Motor neuron (in vitro differentiated cells): Measurements from ENCODE around the gene GNL2. TPM values are rescaled to one million over a fixed set of nuclear protein-coding genes. Genes with fewer than 3 reads are reported as not detected.
"Not testable (repeated sequence)": the region's sequence is repeated elsewhere in the genome, so short reads cannot be mapped to it uniquely, and the experiment has no call there.

Experiments
- ATAC-seq, 8 experiments: fragments of 200-7000 bp; cut with Tn5 transposase; replicated peaks in 6 of 8; 2 replicates each; pipeline ENCODE4 v1.8.0; 2021; ENCODE audit warnings: mild to moderate bottlenecking in 8 of 8, moderate library complexity in 8 of 8
- H3K27ac ChIP-seq, 2 donors: fragments of 250-450 bp; sonication (Bioruptor Pico); 2 replicates each; pipeline ENCODE4 v1.9.0; 2021; ENCODE audit warnings: antibody characterized with exemption in 2 of 2, mild to moderate bottlenecking in 2 of 2, moderate library complexity in 1 of 2
- H3K4me1 ChIP-seq, 2 donors: fragments of 250-450 bp; sonication (Bioruptor Pico); replicated peaks in 1 of 2; 2 replicates each; pipeline ENCODE4 v1.6.1; 2021; ENCODE audit warnings: antibody characterized with exemption in 2 of 2, mild to moderate bottlenecking in 2 of 2, moderate library complexity in 1 of 2
- H3K4me3 ChIP-seq, 5 donors: fragments of 250-450 bp; sonication (Bioruptor Pico); 2 replicates each; pipeline ENCODE4 v1.9.0; 2021; ENCODE audit warnings: antibody characterized with exemption in 5 of 5, mild to moderate bottlenecking in 5 of 5, moderate library complexity in 4 of 5
- WGBS, 10 experiments: fragments of 450-650 bp; shearing (Covaris generic); methylation state at CpG; one replicate each; pipeline ENCODE4 v1.0.0; 2022; 5-methylcytosine and 5-hydroxymethylcytosine counted together
- in situ Hi-C, 9 experiments: fragments of 400-800 bp; cut with MboI; loops; one replicate each; pipeline ENCODE4 v1.15.0; 2021; ENCODE audit warnings: low sequenced_read_pairs in 9 of 9, low pct_unique_long_range_greater_than_20kb in 2 of 9; ENCODE audit not compliant: unreplicated experiment in 9 of 9
- total RNA-seq, 8 experiments: library from RNA; unstranded; fragments of 300-600 nt; gene quantifications; 2 replicates each; pipeline versions ENCODE4 v1.2.3 to v1.2.4, GENCODE V29; 2022

Gene GNL2
- total RNA-seq, 8 experiments from 2014 or later = 88.4 to 226 (median 135) TPM

DNA sequence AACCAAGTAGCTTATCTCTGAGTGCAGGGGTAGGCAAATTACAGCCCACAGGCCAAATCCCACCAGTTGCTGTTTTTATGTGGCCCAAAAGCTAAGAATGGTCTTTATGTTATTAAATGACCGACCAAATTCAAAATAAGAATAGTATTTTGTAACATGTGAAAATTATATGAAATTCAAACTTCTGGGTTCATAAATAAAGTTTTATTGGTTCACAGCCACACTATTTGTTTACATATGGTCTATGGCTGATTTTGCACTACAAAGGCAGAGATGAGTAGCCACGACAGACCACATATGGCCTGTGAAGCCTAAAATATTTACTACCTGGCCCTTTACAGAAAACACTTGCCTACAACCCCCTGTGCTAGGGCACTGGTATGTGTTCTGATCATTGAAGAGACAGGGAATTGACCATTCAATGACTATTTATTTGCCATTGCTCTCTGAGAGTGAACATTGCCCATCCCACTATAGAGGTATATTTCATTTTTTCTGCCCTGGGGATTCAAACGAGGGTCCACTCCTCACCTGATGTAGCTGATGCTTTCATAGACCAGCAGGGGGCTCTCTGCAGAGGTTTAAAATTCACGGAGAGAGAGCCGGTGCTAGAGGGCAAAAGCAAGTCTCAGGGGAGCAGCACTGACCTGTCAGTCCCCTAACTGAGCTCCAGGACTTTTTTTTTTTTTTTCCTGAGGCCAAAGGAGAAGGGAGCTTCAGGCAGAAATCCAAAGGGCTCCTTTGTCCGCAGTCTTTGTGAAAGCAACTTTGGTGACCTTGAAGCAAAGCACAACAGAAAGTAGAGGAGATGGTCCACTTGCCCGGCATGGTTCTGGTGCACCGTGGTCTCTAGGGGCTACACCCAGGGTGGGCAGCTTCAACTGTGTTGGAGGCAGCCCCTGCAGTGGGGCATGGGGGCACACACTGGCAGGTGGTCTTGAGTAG lies 7.3 kb upstream of the GNL2 start:
- ATAC-seq = peak; percentile 64 to 88 (median 78)
- H3K4me3 ChIP-seq = no peak overlapping the region
- H3K4me1 ChIP-seq = peaks cover 3% of the 10 kb centered on the region in 2 donors
- in situ Hi-C loops = loop anchor here in 2 of 9 experiments (10.0 kb wide), 2 partner anchors 72 to 82 kb away; no protein-coding TSS in a partner anchor
- no peak overlapping the region for H3K27ac ChIP-seq
- WGBS, 10 experiments = 13 to 33% (median 27%) methylated on average over 2 to 8 of the region's 8 CpGs

DNA sequence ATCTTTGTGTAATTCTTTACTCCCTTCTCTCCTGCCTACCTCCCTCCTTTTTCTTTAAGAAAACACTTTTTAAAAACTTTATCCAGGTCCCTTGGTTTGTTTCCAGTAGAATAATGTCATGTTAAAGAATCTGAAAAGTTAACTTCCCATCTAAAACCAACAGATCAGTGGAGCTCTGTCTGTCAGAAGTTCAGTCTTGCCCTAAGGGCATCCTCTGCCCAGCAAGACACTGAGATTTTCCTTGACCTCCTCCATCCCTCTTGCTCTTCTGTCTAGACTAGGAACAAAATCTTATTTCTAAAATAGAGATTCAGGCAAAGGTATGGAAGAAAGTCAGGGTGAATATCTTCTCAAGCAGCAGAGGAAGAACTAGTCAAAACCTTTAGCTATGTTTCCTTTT lies 5.7 kb upstream of the GNL2 start:
- Histone ChIP-seq H3K27ac (no peak overlapping the region), H3K4me1 (peaks cover 3% of the 10 kb centered on the region in 2 donors), H3K4me3 (no peak overlapping the region)
- ATAC-seq = no peak
- in situ Hi-C loops = loop anchor here in 2 of 9 experiments (10.0 kb wide), 2 partner anchors 73 to 83 kb away; no protein-coding TSS in a partner anchor

DNA sequence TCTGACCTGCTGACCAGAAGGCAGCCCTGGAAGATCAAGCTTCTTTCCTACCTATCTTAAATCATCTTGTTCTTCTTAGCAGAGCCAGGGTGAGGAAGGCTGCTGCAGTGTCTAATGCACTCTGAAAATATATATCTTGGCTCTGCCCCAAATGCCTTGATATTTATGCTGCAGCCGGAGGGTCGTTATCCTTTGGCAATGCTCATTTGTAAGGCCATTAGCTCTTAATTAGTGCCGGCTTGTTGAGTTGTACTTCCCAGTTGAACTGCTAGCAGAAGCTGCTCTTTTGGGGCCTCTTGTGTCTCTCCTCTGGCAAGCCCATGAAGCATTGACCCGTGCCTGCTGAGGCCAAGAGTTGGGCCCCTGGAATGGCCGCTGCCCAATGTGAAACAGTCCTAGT lies 4.2 kb upstream of the GNL2 start:
- H3K4me1 ChIP-seq = peaks cover 3 to 4% of the 10 kb centered on the region in 2 donors
- no peak overlapping the region for H3K4me3 ChIP-seq
- in situ Hi-C loops = loop anchor here in 2 of 9 experiments (10.0 kb wide), 2 partner anchors 75 to 85 kb away; no protein-coding TSS in a partner anchor
- no peak for ATAC-seq
- 0 to 88% (median 53%) methylated on average over 1 to 5 of the region's 5 CpGs; no CpG with 5 or more reads in 2 of the 10 experiments for WGBS, 10 experiments
- H3K27ac ChIP-seq = no peak overlapping the region

DNA sequence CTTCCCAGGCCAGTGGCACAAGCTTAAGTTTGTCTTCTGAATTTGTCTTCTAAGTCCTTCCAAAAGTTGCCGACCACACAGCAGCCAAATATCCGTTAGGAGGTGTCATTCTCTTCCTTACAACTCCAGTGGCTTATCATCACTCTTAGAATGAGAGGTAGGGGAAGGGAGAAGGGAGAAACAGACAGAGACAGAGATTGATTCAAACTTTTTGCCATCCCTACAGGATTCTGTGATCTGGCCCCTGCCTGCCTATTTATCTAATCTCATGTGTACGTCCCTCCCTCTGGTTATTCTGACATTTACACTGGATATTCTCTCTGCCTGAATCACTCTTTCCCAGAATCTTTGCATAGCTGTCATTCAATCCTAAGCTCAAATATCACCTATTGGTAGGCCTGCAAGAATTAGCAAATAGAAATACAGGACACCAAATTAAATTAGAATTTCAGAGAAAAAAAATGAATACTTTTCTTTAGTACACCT lies 488 bp upstream of the GNL2 start:
- WGBS, 10 experiments = 0 to 38% (median 0%) methylated on average over 1 to 3 of the region's 3 CpGs; no CpG with 5 or more reads in 2 of the 10 experiments
- in situ Hi-C loops = no loop called here

DNA sequence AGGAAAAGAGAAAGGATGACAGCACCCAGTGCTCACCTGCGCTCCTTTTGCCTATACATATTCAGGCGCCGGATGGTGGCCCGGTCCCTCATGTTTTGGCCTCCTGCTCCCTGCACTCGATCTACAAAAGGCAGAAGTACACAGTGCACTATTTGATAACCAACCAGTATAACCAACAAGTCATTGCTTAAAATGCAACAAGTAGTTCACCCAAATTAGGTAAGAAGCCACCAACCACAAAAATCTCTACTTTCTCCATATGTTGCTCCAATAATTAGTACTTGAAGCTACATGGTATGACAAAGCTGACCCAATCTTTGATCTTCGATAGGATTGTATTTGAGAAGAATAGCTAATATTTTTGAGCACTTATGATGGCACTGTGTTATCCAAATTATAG lies 2.0 kb downstream of the GNL2 start:
- no peak for ATAC-seq
- H3K4me3 ChIP-seq = peak overlapping the region in 1 of 5 donors; percentile 92

More for the DNA sequence above, 488 bp upstream of the GNL2 start:
- no peak overlapping the region for H3K27ac ChIP-seq
- peak overlapping the region; percentile 52 to 96 (median 84) for H3K4me3 ChIP-seq
- peak; percentile 8 to 55 (median 44) for ATAC-seq
- peaks cover 5 to 13% of the 10 kb centered on the region in 2 donors for H3K4me1 ChIP-seq

DNA sequence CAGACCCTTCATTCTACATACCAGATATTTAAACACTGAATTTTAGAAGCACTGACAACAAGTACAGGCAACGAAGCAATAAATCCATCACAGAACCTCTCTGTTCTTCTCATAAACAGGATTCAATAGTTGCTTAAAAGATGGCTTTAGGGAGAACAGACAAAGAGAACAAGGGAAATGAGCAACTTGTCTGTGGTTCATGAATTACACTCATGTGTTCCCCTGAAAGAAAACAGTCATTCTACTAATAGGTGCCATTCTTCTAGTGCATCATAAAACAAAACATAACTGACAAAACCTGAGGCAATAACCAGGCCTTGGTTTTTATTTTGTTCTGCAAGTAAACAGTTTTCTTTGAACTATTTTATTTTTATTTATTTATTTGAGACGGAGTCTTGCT lies 6.8 kb downstream of the GNL2 start:
- no peak for ATAC-seq
- 67 to 100% (median 100%) methylated on average over 1 to 2 of the region's 2 CpGs; no CpG with 5 or more reads in 1 of the 10 experiments for WGBS, 10 experiments
- Histone ChIP-seq H3K27ac (no peak overlapping the region), H3K4me1 (peaks cover 0 to 3% of the 10 kb centered on the region in 2 donors), H3K4me3 (no peak overlapping the region)
- in situ Hi-C loops = no loop called here

More for the DNA sequence above, 2.0 kb downstream of the GNL2 start:
- in situ Hi-C loops = no loop called here
- peaks cover 5 to 13% of the 10 kb centered on the region in 2 donors for H3K4me1 ChIP-seq
- WGBS, 10 experiments = 83 to 96% (median 93%) methylated on average over 2 to 6 of the region's 6 CpGs; no CpG with 5 or more reads in 2 of the 10 experiments
- no peak overlapping the region for H3K27ac ChIP-seq

DNA sequence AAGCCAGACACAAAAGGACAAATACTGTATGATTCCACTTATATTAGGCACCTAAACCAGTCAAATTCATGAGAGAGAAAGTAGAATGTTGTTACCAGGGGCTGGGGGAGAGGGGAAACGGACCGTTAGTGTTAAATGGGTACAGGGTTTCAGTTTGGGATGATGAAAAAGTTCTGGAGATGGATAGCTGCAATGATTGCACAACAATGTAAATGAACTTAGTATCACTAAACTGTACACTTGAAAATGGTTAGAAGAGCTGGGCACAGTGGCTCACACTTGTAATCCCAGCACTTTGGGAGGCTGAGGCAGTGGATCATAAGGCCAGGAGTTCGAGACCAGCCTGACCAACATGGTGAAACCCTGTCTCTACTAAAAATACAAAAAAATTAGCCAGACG lies 11.2 kb downstream of the GNL2 start:
- not testable (repeated sequence) for H3K27ac ChIP-seq

DNA sequence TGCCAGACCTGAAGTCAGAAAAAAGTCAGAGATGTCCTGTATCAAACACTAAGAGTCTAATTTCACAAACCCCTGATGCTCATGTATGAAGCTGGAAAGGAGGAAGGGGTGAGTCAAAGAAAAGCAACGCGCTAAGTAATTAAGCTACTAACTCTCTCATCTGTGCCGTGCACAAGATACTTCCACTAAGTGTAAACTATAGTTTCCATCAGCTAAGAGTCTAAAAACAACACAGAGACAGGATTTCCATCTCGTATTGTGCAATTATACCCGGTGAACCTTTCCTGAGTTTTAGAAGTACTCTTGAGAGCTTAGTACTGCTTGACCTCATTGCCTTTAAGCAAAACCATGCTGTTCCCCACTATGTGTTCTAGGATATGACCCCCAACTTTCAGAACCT lies 20.0 kb downstream of the GNL2 start:
- Histone ChIP-seq H3K4me1 (no peaks in the 10 kb centered on the region), H3K27ac (no peak overlapping the region), H3K4me3 (no peak overlapping the region)
- WGBS, 10 experiments = 38 to 100% (median 86%) methylated on average over 1 to 5 of the region's 5 CpGs; no CpG with 5 or more reads in 1 of the 10 experiments
- ATAC-seq = no peak
- in situ Hi-C loops = no loop called here

More for the DNA sequence above, 11.2 kb downstream of the GNL2 start:
- H3K4me1 ChIP-seq, in situ Hi-C loops, H3K4me3 ChIP-seq, ATAC-seq: not testable (repeated sequence)
- 62 to 100% (median 93%) methylated on average over 2 to 3 of the region's 4 CpGs; no CpG with 5 or more reads in 1 of the 10 experiments for WGBS, 10 experiments

DNA sequence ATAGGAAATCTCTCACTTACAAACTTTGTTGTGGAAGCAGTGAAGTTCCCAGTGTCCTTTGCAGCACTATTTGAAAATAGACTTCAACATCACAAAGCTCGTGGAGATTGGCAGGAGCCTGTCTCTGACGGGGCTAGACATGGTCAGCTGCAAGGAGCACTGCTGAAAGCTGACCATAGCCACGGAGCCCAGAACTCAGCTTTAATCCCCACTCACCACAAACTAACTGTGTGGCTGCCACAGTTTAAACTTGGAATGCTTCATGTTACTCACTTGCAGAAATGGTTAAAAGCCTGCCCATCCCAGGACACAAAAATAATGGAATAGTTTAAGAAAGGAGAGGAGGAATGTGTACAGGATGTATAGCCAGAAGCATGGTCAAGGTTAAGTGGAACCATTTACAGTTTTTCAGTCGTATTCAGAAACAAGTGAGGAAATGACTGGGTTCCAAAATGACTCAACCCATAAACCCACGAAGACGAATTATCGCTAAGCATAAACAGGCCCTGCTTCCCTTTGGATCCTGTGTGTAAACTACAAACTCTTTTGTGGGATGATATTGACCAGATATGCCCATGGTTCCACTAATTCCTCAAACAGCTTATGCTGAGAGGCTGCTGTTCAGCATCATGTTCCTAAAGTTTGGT lies 20.8 kb downstream of the GNL2 start:
- in situ Hi-C loops = no loop called here
- Histone ChIP-seq H3K4me3 (no peak overlapping the region), H3K27ac (no peak overlapping the region), H3K4me1 (no peaks in the 10 kb centered on the region)
- ATAC-seq = no peak
- 28 to 100% (median 94%) methylated on average over 2 to 7 of the region's 7 CpGs; no CpG with 5 or more reads in 2 of the 10 experiments for WGBS, 10 experiments

DNA sequence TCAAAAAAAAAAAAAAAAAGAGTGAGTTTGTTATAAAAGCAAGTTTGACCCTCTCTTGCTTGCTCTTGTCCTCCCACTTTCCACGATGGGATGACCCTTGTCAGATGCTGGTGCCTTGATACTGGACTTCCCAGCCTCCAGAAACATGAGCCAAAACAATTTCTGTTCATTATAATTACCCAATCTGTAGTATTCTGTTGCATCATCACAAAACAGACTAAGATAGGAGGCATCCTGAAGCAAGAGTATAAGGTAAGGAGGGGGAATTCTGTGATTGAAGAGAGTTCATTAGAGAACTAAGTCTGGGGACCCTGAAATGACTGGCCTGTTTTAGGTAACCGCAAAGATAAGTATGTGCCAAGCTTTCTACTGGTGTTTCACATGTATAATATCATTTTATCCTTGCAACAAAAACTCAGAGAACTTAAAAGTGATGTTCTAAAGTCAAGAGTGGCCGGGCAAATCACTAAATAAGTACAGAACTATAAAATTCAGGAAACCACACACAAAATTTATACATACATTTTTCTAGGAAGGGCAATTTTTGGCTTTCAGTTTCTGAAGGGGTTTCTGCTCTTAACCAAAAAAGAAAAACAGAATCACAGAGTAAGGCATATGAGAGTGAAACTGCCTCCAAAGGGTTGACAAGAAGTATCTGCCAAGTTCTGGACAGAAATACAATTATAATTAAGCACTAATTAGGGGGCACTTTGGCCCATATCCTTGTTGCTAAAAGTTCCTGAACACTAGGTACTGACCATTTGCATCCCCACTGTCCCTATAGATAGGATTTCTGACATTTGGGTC lies 25.0 kb downstream of the GNL2 start:
- Histone ChIP-seq H3K4me3 (no peak overlapping the region), H3K4me1 (no peaks in the 10 kb centered on the region), H3K27ac (no peak overlapping the region)
- no peak for ATAC-seq
- in situ Hi-C loops = no loop called here
- WGBS, 10 experiments = 86 to 100% (median 100%) methylated on average over 1 to 3 of the region's 3 CpGs; no CpG with 5 or more reads in 1 of the 10 experiments

DNA sequence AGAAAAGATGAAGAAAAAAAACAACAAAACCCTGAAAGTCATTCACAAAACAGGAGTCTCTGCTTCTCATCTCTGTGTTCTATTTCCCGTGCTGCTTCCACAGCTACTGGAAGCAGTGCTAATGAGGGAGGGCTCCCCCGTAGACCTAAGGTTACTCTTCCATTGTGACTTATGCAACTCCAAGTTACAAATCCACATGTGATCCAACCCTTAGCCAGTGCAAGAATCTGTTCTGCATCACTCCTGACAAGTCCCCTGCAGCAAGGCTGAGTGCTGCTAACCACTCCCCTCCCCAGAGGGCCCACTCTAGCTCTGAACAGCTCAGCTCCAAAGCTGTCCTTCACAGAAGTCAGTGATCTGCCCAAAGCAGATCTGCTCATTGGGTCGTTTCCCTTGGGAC lies 28.7 kb downstream of the GNL2 start:
- in situ Hi-C loops = no loop called here
- no peak overlapping the region for H3K4me3 ChIP-seq
- ATAC-seq = peak in 1 of 8 experiments; percentile 10
- WGBS, 10 experiments = 43 to 100% (median 88%) methylated on average over 1 to 3 of the region's 3 CpGs; no CpG with 5 or more reads in 1 of the 10 experiments
- no peak overlapping the region for H3K27ac ChIP-seq
- H3K4me1 ChIP-seq = no peaks in the 10 kb centered on the region

DNA sequence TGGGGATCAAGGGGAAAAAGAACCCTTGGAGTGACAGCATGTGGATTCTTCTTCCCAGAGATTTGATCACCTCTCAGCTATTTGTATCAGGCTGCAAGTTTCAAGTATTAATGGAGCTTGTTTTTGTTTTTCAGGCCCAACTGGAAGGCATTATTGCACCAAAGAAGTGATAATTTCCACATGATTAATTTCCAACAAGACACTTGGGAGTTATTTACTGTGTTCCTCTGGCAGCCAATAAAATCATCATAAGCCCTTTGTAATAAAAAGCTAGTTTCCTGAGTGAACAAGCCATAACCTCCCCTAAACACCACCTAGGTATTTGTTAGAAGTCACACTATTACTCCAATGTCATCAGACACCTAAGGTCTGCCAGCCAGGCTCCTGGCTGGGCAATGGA lies 30.8 kb downstream of the GNL2 start:
- Histone ChIP-seq H3K4me3 (no peak overlapping the region), H3K27ac (no peak overlapping the region), H3K4me1 (no peaks in the 10 kb centered on the region)
- no peak for ATAC-seq
- in situ Hi-C loops = no loop called here
